Endothelial cell of hepatic sinusoid (primary cell): Measurements from ENCODE around the gene CCDC127.
"Not testable (repeated sequence)": the region's sequence is repeated elsewhere in the genome, so short reads cannot be mapped to it uniquely, and the experiment has no call there.

Experiments used
- in situ Hi-C: cut with HindIII; loops from 2 replicates; pipeline ENCODE4 v1.10.0; 2017; ENCODE audit warnings: low sequenced_read_pairs

CCDC127 gene

DNA sequence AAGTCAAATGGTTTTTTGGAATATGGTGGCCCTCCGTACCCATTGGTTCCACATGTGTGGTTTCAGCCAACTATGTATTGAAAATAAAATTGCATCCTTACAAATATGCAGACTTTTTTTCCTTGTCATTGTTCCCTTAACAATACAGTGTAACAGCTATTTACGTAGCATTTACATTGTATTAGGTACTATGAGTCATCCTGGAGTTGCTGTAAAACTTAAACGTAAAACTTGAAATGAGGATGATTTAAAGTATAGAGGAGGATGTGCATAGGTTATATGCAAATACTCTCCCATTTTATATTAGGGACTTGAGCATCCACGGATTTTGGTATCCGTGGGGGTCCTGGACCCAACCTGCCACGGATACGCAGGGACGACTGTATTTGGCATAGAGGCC is 16.5 kb upstream of the CCDC127 start:
- in situ Hi-C loops, result no loop called here

DNA sequence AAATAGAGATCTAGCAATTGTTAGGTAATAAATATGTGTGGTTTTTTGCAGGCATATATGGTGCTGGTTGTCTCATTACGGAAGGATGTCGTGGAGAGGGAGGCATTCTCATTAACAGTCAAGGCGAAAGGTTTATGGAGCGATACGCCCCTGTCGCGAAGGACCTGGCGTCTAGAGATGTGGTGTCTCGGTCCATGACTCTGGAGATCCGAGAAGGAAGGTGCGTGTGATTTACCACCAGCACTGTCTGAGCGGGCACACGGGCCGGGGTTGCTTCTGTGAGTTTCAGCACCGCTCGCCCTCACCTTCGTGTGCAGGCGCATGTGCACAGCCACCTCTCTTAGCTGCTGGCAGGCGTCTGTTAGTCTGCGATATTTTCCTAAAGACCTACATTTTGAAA is 15.5 kb upstream of the CCDC127 start:
- in situ Hi-C loops, result not testable (repeated sequence)

DNA sequence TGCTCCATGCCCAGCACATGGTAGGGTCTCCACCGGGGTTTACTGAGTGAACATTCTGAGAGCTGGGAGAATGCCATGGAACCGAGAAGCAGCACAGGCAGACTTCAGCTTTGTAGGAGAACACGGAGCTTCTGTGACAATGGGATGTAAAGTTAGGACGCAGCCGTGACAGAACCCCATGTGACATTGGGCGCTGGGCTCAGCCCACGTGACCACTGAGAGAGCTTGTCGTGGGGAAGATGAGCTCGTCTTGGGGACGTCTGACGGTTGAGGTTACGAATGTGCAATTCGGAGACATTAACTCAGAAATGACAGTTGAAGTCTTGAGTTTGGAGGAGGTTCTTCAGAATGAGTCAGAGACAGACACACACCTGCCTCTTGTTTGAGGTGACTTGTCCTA is 13.7 kb upstream of the CCDC127 start:
- in situ Hi-C loops, result no loop called here

DNA sequence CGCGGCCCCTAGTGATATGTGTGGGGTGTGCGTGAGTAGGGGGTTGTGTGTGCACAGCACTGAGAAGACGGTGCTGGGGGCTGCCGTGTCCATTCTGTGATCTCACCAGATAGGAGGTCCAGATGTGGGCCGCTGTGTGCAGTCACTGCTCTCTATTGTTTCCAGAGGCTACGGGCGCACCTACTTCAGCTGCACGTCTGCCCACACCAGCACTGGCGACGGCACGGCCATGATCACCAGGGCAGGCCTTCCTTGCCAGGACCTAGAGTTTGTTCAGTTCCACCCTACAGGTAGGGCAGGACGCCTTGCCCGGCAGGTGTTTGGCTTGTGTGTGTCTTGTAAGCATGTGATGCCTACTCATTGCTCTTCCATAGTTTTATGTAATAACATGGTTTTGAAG is 12.8 kb upstream of the CCDC127 start:
- in situ Hi-C loops, result no loop called here

DNA sequence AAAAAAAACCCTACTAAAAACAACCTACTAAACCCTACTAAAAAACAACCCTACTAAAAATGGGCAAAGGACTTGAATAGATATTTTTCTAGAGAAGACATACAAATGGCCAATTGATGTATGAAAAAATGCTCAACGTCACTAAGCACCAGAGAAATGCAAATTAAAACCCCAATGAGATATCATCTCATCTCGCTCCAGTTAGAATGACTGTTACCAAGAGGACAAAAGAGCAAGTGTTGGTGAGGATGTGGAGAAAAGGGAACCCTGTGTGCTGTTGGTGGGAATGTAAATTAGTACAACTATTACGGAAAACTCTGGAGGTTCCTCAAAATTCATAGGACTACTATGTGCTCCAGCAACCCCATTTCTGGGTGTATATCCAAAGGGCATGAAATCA is 10.9 kb upstream of the CCDC127 start:
- in situ Hi-C loops, result no loop called here

DNA sequence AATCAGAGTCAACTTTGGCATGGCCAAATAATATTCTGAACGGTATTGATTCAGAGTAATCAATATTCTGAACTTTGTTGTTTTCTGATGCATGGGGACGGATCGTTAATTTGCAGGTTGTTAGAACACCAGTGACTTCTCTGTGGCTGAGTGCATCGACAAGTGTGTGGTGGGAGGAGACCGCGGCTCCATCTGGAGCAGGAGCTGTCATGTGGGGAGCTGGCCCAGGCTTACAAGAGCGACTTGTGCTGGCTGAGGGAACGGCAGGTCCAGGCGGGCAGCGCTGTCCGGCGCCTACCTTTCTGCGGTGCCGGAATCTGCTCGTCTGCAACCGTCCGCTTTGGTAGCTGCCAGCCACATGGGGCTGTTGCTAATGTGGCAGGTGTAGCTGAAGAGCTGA is 9.4 kb upstream of the CCDC127 start:
- in situ Hi-C loops, result not testable (repeated sequence)

DNA sequence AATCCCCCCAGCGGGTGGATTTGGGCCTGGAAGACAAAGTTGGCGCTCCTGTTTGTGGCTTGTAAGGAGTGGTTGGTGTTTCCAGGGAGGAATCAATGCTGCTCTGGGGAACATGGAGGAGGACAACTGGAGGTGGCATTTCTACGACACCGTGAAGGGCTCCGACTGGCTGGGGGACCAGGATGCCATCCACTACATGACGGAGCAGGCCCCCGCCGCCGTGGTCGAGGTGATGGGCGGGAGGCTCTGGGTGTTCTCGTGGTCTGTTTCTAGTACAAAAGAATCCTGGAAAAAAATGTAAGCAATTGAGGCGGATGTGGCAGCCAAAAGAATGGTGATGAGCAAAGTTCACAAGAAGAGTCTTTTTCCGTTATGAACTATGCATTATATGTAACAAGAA is 7.4 kb upstream of the CCDC127 start:
- in situ Hi-C loops, result no loop called here

DNA sequence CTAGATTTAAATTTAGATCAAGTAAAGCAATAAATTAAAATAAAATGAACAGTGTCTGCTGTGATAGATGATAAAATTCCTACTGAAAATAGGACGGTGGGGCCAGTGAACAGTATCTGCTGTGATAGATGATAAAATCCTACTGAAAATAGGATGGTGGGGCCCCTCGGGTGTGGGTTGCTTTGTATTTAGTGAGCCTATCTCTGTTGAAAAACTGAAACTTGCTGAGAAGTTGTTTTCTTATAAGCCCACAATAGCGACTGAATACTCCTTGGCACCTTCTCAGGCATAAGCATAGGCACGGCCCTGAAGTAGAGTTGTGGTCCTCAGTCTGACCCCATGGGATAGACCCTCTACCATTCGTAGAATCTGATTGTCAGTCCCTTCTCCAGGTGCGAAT is 5.8 kb upstream of the CCDC127 start:
- in situ Hi-C loops, result no loop called here

DNA sequence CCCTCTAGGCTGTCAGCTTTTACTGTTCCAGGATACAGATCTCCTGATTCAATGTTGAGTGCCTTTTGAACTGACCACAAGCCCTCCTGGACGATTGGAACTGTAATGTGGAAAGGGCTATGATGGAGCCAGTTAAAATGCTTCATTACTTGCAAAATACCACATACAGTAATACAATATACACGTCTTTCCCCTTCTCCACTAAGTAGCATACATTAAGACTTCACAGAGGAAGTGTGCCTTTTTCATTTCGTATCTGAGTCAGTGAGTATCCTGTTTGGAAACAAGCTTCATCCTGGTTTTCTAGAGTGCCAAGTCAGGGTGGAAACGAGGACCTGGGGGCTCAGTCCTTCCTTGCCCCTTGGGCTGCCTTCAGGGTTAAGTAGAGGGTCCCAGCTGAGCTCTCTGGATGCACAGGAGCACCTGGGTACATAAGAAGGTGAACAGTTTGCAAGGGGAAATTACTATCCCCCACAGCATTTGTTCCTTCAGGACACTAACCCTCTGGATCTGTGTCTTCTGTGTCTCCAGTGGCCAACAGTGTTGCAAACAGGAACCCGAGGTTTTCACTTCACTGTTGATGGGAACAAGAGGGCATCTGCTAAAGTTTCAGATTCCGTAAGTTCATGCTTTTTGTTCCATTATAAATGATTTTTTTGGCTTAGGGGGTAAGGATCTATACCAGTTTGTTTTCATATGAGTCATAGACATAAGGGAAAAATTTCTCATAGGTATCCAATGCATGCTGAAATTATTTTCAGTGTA is 5.2 kb upstream of the CCDC127 start:
- in situ Hi-C loops, result not testable (repeated sequence)

DNA sequence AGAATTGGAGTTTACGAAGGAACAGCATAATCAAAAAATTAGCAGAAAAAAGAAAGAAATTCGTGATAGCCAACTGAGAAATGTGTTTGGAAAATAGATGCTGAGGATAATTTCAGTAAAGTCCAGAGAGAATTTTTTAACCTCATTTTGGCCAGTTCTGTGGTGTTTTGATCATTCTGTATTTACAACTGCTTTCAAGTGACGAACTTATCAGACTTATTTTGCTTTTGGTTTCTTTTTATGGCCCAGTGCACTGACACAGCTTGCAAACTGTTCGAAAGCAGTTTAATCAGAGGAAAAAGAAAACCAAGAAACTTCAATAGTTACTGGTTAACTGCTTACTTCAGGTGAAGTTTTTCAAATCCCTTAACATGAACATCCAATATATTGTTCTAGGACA is 2.0 kb upstream of the CCDC127 start:
- in situ Hi-C loops, result no loop called here

DNA sequence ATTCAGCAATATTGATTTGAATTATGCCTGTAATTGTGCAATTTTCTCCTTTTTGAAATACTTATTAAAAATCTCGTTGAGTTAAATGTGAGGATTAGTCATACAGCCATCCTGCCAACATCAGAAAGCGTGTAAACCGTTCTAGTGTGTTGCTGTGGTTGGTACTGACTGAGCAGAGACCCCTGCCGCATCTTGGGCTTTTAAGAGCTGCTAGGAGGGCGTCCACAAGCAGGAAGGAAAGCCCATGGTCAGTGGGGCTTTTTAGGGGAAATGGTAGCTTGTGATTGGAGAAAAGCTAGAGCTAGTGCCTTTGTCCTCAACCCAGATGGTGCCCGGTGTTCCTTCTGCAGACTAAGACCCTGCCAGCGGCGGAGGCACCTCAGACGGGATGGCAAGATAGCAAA is 1.5 kb upstream of the CCDC127 start:
- in situ Hi-C loops, result no loop called here

DNA sequence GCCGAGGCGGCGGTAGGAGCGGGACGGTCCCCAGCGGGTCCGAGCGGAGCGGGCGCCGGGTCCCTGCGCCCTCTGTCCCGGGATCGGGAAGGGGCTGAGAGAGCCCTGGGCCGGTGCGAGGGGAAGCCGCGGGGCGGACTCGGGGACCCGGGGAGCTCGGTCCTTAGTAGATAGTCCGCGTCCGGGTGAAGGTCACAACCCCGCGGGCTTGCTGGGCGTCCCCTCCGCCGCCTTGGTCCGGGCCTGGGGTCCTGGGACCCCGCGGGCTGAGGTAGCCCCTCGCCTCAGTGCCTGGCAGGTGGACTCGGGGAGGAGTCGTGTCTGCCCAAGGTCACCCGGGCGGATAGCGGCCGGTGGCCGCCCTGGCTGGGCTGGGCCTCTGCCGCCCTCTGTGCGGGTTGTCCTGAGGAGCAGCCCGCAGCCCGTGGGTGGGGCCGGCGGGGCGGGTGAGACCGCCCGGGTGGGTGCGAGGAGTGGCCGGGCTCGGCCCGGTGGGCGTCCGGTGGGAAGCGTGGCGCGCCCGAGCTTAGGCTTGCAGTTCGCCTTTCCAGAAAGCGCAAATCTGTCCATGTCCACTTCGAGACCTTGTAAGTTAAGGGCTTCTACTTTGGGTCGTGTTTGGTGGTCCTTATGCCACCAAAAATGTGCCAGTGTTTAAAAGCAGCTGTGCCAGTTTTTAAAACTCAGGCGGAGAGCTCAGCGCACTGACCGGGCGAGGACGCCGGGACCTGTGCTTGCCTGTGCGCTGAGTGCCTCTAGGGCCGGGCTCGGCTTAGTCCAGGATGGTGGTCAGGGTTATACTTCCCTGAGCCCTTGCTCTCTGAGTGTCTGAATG is 721 bp upstream of the CCDC127 start:
- in situ Hi-C loops, result no loop called here

DNA sequence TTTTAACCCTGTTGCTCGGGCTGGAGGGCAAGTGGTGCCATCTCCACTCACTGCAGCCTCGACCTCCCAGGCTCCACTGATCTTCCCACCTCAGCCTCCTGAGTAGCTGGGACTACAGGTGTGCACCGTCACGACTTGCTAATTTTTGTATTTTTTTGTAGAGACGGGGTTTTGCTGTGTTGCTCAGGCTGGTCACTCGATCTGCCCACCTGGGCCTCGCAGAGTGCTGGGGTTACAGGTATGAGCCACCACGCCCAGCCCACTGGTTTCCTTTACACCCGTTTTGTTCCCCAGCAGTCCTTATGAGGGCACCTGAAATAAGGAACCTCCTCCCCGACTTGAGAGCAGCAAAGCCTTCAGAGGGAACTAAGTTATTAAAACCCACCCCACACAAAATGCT is 1.9 kb downstream of the CCDC127 start:
- in situ Hi-C loops, result not testable (repeated sequence)

DNA sequence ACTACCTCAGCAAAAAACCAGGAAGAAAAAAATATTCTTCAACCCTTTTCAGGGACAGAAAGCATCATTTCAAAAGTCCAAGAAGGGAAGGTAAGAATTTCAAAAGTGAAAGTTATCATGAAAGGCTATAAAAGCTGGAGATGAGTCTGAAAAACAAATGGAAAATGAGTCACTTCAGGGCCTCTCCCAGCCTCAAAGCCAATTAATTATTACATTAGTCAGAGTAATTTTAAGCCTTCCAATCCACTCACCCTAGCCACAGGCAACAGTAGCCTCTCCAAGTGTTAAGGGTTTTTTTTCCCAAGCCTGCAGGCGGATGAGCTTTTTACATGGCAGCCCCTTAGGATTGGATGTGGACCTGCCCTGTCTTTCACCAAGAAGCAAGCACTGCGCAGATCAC is 2.7 kb downstream of the CCDC127 start:
- in situ Hi-C loops, result not testable (repeated sequence)

DNA sequence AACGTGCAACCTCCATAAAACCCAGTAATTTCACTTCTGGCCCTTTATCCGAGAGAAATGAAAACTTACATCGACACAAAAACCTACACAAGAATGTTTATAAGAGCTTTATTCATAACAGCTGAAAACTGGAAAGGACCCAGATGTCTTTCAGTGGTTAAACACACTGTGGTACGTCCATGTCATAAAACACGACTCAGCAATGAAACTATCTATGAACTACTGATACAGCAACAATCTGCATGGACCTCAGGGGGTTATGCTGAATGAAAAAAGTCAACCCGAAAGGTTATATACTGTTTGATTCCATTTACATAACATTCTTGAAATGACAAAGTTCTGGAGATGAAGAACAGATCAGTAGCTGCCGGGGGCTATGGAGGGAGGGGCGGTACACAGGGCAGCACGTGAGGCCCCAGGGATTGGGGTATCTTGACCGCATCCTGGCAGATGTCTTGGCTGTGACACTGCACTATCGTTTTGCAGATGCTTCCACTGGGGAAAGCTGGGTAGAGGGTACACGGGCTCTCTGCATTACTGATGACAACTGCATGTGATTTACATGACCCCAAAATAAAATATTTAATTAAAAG is 4.1 kb downstream of the CCDC127 start:
- in situ Hi-C loops, result no loop called here

DNA sequence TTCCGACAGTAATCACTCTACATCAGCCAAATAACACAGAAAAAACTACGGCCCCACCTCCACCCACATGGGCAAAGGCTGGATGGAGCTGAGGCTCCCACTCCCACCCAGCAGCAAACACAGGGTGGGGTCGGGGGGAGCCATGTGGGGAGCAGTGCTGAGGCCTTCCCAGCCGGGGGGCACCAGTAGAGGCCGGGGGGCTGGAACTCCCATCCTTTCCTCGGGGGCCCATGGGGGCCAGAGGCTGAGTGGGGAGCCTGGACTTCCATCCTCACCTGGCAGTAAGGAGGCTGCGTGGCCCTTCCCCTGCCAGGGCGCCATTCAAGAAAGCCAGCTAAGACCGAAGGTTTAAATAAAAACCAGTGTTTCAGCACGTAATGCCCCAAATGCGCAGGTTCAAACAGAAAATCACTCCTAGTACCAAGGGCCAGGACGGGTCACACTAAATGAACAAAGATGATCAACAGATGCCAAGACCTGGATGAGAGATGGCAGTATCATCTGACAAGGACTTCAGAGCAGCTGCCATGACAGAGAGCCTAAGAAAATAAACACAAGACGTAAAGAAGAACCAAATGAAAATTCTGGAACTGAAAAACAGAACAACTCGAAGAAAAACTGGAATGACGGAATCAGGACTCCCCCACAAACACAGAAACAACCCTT is 9.4 kb downstream of the CCDC127 start:
- in situ Hi-C loops, result no loop called here

DNA sequence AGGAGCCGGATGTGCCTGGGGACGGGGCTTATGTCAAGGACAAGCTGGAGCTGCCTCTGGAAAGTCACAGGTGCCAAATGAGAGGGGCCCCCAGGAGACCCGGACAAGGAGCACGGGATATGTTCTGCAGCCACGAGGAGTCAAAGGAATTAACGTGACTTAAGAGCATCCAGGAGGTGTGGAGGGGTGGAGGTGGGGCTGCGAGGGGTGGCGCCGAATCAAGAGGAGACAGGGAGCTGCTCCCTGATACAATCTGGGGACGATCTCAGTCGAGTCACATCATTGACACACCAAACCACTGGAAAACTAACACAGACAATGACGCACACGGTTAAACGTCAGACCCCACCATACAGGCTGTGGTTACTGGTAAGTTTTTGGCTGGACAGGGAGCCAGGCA is 10.4 kb downstream of the CCDC127 start:
- in situ Hi-C loops, result no loop called here

DNA sequence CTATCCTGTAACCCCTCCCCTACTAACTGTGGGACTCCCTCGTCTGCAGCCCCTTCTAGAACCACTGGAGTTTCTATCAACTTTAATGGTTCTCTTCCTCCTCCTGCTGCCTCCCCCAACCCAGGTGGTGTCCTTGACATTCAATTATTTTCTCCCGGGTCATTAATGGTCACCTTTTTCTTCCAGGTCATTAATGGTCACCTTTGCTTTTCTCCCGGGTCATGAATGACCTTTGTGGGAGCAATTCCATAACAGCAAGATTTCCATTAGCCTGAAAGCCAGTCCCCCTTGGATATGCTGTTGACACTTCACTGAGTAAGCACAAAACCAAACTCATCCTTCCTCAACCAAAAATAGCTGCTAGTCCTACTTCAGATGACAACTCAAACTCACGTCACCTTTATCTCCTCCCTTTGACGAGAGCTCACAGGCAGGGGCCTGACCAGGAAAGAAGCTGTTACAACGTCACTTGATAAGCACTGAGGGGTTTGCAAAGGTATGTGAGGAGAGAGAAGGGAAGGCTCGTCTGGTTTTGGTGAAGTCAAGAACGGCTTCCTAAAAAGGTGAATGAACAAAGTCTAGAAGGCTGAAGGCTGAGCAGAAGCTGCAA is 10.9 kb downstream of the CCDC127 start:
- in situ Hi-C loops, result no loop called here

DNA sequence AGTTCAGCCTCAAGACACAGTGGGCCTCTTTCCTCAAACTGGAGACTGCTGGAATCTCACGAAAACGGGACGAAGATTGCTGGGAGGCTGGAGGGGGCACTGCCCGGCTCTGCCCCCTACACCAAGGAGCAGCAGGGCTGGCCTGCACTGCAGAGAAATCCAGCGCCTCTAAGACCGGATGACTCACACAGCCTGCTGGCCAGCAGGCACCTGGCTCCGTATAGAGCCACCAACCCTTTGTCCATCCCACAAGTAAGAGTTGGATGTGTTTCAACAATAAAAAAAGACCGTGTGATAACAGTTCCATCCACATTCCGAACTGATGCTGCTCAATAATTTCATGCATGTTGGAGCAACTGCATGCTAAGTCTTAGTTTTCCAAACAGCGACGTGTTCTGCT is 11.5 kb downstream of the CCDC127 start:
- in situ Hi-C loops, result no loop called here

DNA sequence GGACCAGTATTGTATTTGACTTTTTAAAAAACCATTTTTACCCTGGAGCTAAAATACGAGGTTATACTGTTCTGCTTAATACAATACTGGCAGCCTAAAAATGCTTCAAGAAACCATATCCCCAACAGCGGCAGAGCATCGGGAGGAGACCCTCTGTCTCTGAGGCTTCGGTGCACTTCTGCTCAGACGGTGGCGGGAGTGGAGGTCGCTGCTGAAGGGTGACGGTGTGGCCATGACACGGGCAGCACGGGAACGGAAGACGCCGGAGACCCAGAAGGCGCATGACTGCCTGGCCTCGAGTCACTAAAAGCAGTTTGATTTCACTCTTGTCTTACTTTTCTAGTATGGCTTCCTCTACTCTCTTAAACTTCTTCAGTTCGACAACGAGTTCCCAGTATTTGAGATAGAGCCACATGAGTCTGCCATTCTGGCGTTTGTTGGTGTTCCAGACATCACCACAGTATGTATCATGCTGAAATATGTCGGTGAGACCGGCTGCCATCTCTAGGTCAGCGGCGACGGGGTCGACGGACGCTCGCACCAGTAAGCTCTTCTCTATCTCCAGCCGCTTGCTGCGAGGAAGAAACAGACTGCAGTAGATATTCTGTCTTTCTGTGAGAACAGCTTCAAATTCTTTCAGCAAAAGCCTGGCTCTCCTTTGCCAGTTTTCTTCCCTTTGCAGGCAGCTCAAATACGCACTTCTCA is 12.8 kb downstream of the CCDC127 start:
- in situ Hi-C loops, result no loop called here
